LNCAP (cell line): ENCODE data around the gene SKI.

ENCODE experiments used
- CTCF ChIP-seq: fragments of 450-650 bp; IDR thresholded peaks from 2 replicates; pipeline ENCODE4 v1.5.1; 2017; ENCODE audit warnings: mild to moderate bottlenecking

The SKI gene

GRCh38 chr1:2358651-2359640 is 130.8 kb downstream of the SKI start:
- TF ChIP-seq CTCF, result no peak
